ENCODE measurements around the gene IGLL1. TPM values are rescaled to one million over a fixed set of nuclear protein-coding genes. Genes with fewer than 3 reads are reported as not detected.

IGLL1 gene
- total and polyA plus RNA-seq, 2 experiments from 2014 or later = not detected

DNA sequence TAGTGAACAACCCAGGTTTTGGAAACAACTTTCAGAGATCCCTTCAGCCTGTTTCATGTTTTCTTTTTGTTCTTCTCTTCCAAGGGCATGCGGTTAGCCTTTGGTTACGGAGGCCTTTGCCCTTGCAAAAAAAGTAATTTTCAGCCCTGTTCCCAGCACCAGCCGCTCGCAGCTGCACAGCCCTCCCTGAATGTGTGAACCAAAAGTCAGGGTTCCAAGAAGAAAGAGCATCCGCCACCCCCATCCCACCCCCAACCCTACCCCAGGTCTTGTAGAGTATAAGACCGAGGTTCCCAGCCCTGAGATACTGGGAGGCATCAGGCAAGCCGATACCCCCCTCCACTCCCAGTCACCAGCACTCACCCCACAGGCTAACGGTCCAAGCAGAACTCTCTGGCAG, 56.4 kb downstream of the IGLL1 start:
- Mint-ChIP-seq H3K4me3 (no peak overlapping the region), H3K36me3 (ENCODE audit: low read depth) (no peaks in the 10 kb centered on the region), H3K27ac (no peak overlapping the region), H3K4me1 (peaks cover 6% of the 10 kb centered on the region; the same call in 2 of the 3 replicates), H3K27me3 (ENCODE audit: insufficient read depth, low read depth, poor library complexity) (peaks cover 58% of the 10 kb centered on the region), H3K9me3 (no peaks in the 10 kb centered on the region; the same call in 2 of the 3 replicates)
- H3K36me3 ChIP-seq (ENCODE audit: insufficient read depth) = no peaks in the 10 kb centered on the region
- H3K4me1 ChIP-seq (ENCODE audit: insufficient read depth) = peaks cover 4% of the 10 kb centered on the region; the same call in 1 of the 2 replicates
- TF ChIP-seq JUNB (IDR thresholded peaks at IDR 0.05; ENCODE audit: unreplicated experiment) (no peak), EZH2 (IDR thresholded peaks at IDR 0.05; ENCODE audit: low read depth, unreplicated experiment) (no peak), ZNF331 (CRISPR knock-in tag; IDR thresholded peaks at IDR 0.05; ENCODE audit: low read depth) (no peak), ZNF462 (CRISPR knock-in tag; IDR thresholded peaks at IDR 0.05) (no peak), ZNF114 (CRISPR knock-in tag; IDR thresholded peaks at IDR 0.05) (no peak), POLR2AphosphoS5 (IDR thresholded peaks at IDR 0.05; ENCODE audit: low read depth) (no peak), ETS1 (IDR thresholded peaks at IDR 0.05) (no peak), EZH2phosphoT487 (IDR thresholded peaks at IDR 0.05; ENCODE audit: unreplicated experiment) (no peak), CTCF (conservative IDR thresholded peaks at IDR 0.05; ENCODE audit: low read depth in 2 of 2) (no peak), CREB1 (CRISPR knock-in tag; IDR thresholded peaks at IDR 0.05; ENCODE audit: low read depth) (no peak), STAT1 (IDR thresholded peaks at IDR 0.05; ENCODE audit: unreplicated experiment) (no peak), NANOG (IDR thresholded peaks at IDR 0.05; ENCODE audit: borderline replicate concordance) (no peak)
- TF ChIP-seq, protein P1, sequence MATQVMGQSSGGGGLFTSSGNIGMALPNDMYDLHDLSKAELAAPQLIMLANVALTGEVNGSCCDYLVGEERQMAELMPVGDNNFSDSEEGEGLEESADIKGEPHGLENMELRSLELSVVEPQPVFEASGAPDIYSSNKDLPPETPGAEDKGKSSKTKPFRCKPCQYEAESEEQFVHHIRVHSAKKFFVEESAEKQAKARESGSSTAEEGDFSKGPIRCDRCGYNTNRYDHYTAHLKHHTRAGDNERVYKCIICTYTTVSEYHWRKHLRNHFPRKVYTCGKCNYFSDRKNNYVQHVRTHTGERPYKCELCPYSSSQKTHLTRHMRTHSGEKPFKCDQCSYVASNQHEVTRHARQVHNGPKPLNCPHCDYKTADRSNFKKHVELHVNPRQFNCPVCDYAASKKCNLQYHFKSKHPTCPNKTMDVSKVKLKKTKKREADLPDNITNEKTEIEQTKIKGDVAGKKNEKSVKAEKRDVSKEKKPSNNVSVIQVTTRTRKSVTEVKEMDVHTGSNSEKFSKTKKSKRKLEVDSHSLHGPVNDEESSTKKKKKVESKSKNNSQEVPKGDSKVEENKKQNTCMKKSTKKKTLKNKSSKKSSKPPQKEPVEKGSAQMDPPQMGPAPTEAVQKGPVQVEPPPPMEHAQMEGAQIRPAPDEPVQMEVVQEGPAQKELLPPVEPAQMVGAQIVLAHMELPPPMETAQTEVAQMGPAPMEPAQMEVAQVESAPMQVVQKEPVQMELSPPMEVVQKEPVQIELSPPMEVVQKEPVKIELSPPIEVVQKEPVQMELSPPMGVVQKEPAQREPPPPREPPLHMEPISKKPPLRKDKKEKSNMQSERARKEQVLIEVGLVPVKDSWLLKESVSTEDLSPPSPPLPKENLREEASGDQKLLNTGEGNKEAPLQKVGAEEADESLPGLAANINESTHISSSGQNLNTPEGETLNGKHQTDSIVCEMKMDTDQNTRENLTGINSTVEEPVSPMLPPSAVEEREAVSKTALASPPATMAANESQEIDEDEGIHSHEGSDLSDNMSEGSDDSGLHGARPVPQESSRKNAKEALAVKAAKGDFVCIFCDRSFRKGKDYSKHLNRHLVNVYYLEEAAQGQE (IDR thresholded peaks at IDR 0.05; ENCODE audit: unreplicated experiment) = no peak
- no peak overlapping the region for H2AFZ ChIP-seq
- ATAC-seq (no peak), DNase-seq (ENCODE audit: low spot score) (no peak)
- H3K27ac ChIP-seq (ENCODE audit: low read depth) = no peak overlapping the region
- no peaks in the 10 kb centered on the region for H4K20me1 ChIP-seq (replicated peaks; ENCODE audit: insufficient read depth)
- H3F3A ChIP-seq (replicated peaks; ENCODE audit: low read depth) = no peaks in the 10 kb centered on the region
- peaks cover 79% of the 10 kb centered on the region for H3K27me3 ChIP-seq (ENCODE audit: insufficient read depth)
- no peaks in the 10 kb centered on the region for H3K9me2 ChIP-seq (ENCODE audit: insufficient read depth)
- H3K79me2 ChIP-seq (replicated peaks; ENCODE audit: insufficient read depth) = no peaks in the 10 kb centered on the region
- H3K4me3 ChIP-seq = no peak overlapping the region
- H3K4me2 ChIP-seq = no peak overlapping the region

Measured in GM23338 (cell line).